ENCODE measurements around the gene RGL1. TPM values are rescaled to one million over a fixed set of nuclear protein-coding genes. Genes with fewer than 3 reads are reported as not detected.

The RGL1 gene
- total RNA-seq, 1 experiment from 2014 or later = 8.1 TPM

GRCh38 chr1:183915625-183916510 lies 110.9 kb downstream of the RGL1 start:
- peak; percentile 92 for DNase-seq (ENCODE audit: low read depth)

- DNase-seq (ENCODE audit: low read depth) = no peak
Measured at GRCh38 chr1:183916574-183916973, 111.7 kb downstream of the RGL1 start.

- DNase-seq (ENCODE audit: low read depth) = no peak
Measured at GRCh38 chr1:183918589-183918988, 113.7 kb downstream of the RGL1 start.

- no peak for DNase-seq (ENCODE audit: low read depth)
Measured at GRCh38 chr1:183920651-183921050, 115.7 kb downstream of the RGL1 start.

- no peak for DNase-seq (ENCODE audit: low read depth)
Measured at GRCh38 chr1:183922197-183922596, 117.3 kb downstream of the RGL1 start.

- no peak for DNase-seq (ENCODE audit: low read depth)
Measured at GRCh38 chr1:183925947-183926346, 121.0 kb downstream of the RGL1 start.

GRCh38 chr1:183926983-183927382 lies 122.1 kb downstream of the RGL1 start:
- DNase-seq (ENCODE audit: low read depth) = peak; percentile 12

- no peak for DNase-seq (ENCODE audit: low read depth)
Measured at GRCh38 chr1:183931646-183932271, 126.8 kb downstream of the RGL1 start.

- peak; percentile 70 for DNase-seq (ENCODE audit: low read depth)
Measured at GRCh38 chr1:183932412-183932811, 127.5 kb downstream of the RGL1 start.

- DNase-seq (ENCODE audit: low read depth) = no peak
Measured at GRCh38 chr1:183933528-183934179, 128.7 kb downstream of the RGL1 start.

- no peak for DNase-seq (ENCODE audit: low read depth)
Measured at GRCh38 chr1:183934314-183934713, 129.4 kb downstream of the RGL1 start.

- no peak for DNase-seq (ENCODE audit: low read depth)
Measured at GRCh38 chr1:183936009-183936408, 131.1 kb downstream of the RGL1 start.

- DNase-seq (ENCODE audit: low read depth) = no peak
Measured at GRCh38 chr1:183936791-183937190, 131.9 kb downstream of the RGL1 start.

- no peak for DNase-seq (ENCODE audit: low read depth)
Measured at GRCh38 chr1:183937611-183938010, 132.7 kb downstream of the RGL1 start.

GRCh38 chr1:183941001-183941400 lies 136.1 kb downstream of the RGL1 start:
- DNase-seq (ENCODE audit: low read depth) = no peak

GRCh38 chr1:183942933-183943693 lies 138.2 kb downstream of the RGL1 start:
- peak; percentile 93 for DNase-seq (ENCODE audit: low read depth)

- no peak for DNase-seq (ENCODE audit: low read depth)
Measured at GRCh38 chr1:183945428-183946319, 140.8 kb downstream of the RGL1 start.

GRCh38 chr1:183946320-183946613 lies 141.3 kb downstream of the RGL1 start:
- no peak for DNase-seq (ENCODE audit: low read depth)

- DNase-seq (ENCODE audit: low read depth) = no peak
Measured at GRCh38 chr1:183947988-183948387, 143.1 kb downstream of the RGL1 start.

- no peak for DNase-seq (ENCODE audit: low read depth)
Measured at GRCh38 chr1:183952101-183952500, 147.2 kb downstream of the RGL1 start.

- no peak for DNase-seq (ENCODE audit: low read depth)
Measured at GRCh38 chr1:183953031-183953430, 148.1 kb downstream of the RGL1 start.
